ENCODE results near the gene PRDX3.

- TF ChIP-seq CTCF (IDR thresholded peaks at IDR 0.05; ENCODE audit: low read depth, low read length) (no peak), POLR2A (IDR thresholded peaks at IDR 0.05; ENCODE audit: extremely low read depth, insufficient read length) (no peak), MAX (IDR thresholded peaks at IDR 0.05; ENCODE audit: low read depth, low read length) (no peak)
These were observed 25.0 kb downstream of the PRDX3 start for GRCh38 chr10:119153661-119154060.
